ENCODE data around the gene DCST2. TPM values are rescaled to one million over a fixed set of nuclear protein-coding genes. Genes with fewer than 3 reads are reported as not detected.

The DCST2 gene
- polyA plus RNA-seq, 3 donors, result 2.6 TPM; not detected in 2

GRCh38 chr1:155052439-155053395, 19.1 kb upstream of the DCST2 start:
- Mint-ChIP-seq H3K4me1 (peaks cover 26% of the 10 kb centered on the region), H3K36me3 (peaks cover 36 to 39% of the 10 kb centered on the region in 2 donors), H3K27me3 (ENCODE audit: low read depth in 3 of 3) (peaks cover 0 to 2% (median 0%) of the 10 kb centered on the region in 3 donors), H3K27ac (peak overlapping the region; percentile 73 to 93 (median 89)), H3K9me3 (no peaks in the 10 kb centered on the region), H3K4me3 (peak overlapping the region; percentile 90 to 95)
- Histone ChIP-seq H3K4me1 (ENCODE audit: control insufficient read depth in 1 of 2, insufficient read depth in 2 of 2, low read length in 2 of 2) (peaks cover 28 to 42% of the 10 kb centered on the region in 2 donors), H3K36me3 (replicated peaks in 1 of 2; ENCODE audit: control insufficient read depth in 1 of 2, insufficient read depth in 2 of 2, low read length in 2 of 2) (peaks cover 40 to 41% of the 10 kb centered on the region in 2 donors), H3K4me2 (replicated peaks; ENCODE audit: extremely low read depth, low read length, poor library complexity, severe bottlenecking) (peak overlapping the region; percentile 100), H3K27ac (ENCODE audit: low read depth in 1 of 2, low read length in 2 of 2) (peak overlapping the region; percentile 54 to 79), H3K79me2 (ENCODE audit: insufficient read depth, low read length) (peaks cover 25% of the 10 kb centered on the region), H3K9me3 (replicated peaks in 1 of 2; ENCODE audit: control insufficient read depth in 1 of 2, insufficient read depth in 1 of 2, low read length in 2 of 2) (no peaks in the 10 kb centered on the region), H3K9ac (ENCODE audit: insufficient read depth, low read length, poor library complexity, severe bottlenecking) (peak overlapping the region; percentile 75), H3K27me3 (ENCODE audit: control insufficient read depth in 2 of 2, insufficient read depth in 2 of 2, low read length in 2 of 2) (no peaks in the 10 kb centered on the region), H2AFZ (ENCODE audit: insufficient read depth, low read depth, low read length, poor library complexity, severe bottlenecking) (no peak overlapping the region), H3K4me3 (replicated peaks in 1 of 3; ENCODE audit: low read depth in 2 of 3, low read length in 3 of 3) (peak overlapping the region; percentile 60 to 96 (median 81)), H4K20me1 (ENCODE audit: insufficient read depth, low read length) (peaks cover 60% of the 10 kb centered on the region)
- peak; percentile 16 for TF ChIP-seq CTCF (IDR thresholded peaks at IDR 0.05)
- intact Hi-C loops (cut with micrococcal nuclease), result loop anchor here (5.0 kb wide), 3 partner anchors 35 to 50 kb away; partner anchors contain the start of gene ZBTB7B (in 1 of the 2)
- 20% methylated on average over 4 of the region's 12 CpGs for WGBS (ENCODE audit: insufficient coverage)
- DNase-seq, result peak in 2 of 3 donors; percentile 54 to 71

GRCh38 chr1:155051777-155052398, 18.3 kb upstream of the DCST2 start:
- Mint-ChIP-seq H3K4me3 (peak overlapping the region; percentile 90 to 95), H3K4me1 (peaks cover 26% of the 10 kb centered on the region), H3K27me3 (ENCODE audit: low read depth in 3 of 3) (peaks cover 0 to 1% (median 0%) of the 10 kb centered on the region in 3 donors), H3K9me3 (no peaks in the 10 kb centered on the region), H3K36me3 (peaks cover 29 to 31% of the 10 kb centered on the region in 2 donors), H3K27ac (peak overlapping the region; percentile 73 to 93 (median 89))
- Histone ChIP-seq H3K4me3 (replicated peaks in 1 of 3; ENCODE audit: low read depth in 2 of 3, low read length in 3 of 3) (peak overlapping the region; percentile 60 to 96 (median 81)), H3K27me3 (ENCODE audit: control insufficient read depth in 2 of 2, insufficient read depth in 2 of 2, low read length in 2 of 2) (no peaks in the 10 kb centered on the region), H3K4me2 (replicated peaks; ENCODE audit: extremely low read depth, low read length, poor library complexity, severe bottlenecking) (peak overlapping the region; percentile 100), H2AFZ (ENCODE audit: insufficient read depth, low read depth, low read length, poor library complexity, severe bottlenecking) (peak overlapping the region; percentile 72), H3K79me2 (ENCODE audit: insufficient read depth, low read length) (peaks cover 25% of the 10 kb centered on the region), H4K20me1 (ENCODE audit: insufficient read depth, low read length) (peaks cover 51% of the 10 kb centered on the region), H3K9ac (ENCODE audit: insufficient read depth, low read length, poor library complexity, severe bottlenecking) (peak overlapping the region; percentile 75), H3K9me3 (replicated peaks in 1 of 2; ENCODE audit: control insufficient read depth in 1 of 2, insufficient read depth in 1 of 2, low read length in 2 of 2) (no peaks in the 10 kb centered on the region), H3K36me3 (replicated peaks in 1 of 2; ENCODE audit: control insufficient read depth in 1 of 2, insufficient read depth in 2 of 2, low read length in 2 of 2) (peaks cover 32 to 33% of the 10 kb centered on the region in 2 donors), H3K4me1 (ENCODE audit: control insufficient read depth in 1 of 2, insufficient read depth in 2 of 2, low read length in 2 of 2) (peaks cover 28 to 42% of the 10 kb centered on the region in 2 donors), H3K27ac (ENCODE audit: low read depth in 1 of 2, low read length in 2 of 2) (peak overlapping the region; percentile 54 to 79)
- intact Hi-C loops (cut with micrococcal nuclease), result loop anchor here (5.0 kb wide), 3 partner anchors 35 to 50 kb away; partner anchors contain the start of gene ZBTB7B (in 1 of the 2)
- DNase-seq, result peak; percentile 42 to 65 (median 52)
- TF ChIP-seq CTCF (IDR thresholded peaks at IDR 0.05), result no peak
- 0% methylated on average over 27 of the region's 27 CpGs for WGBS (ENCODE audit: insufficient coverage)
